Astrocyte (in vitro differentiated cells and primary cell): ENCODE data around the gene ITGAX.

Source experiments
- CTCF ChIP-seq: IDR thresholded peaks from 2 replicates; pipeline ENCODE4 v1.5.1; 2011; ENCODE audit warnings: low read depth, mild to moderate bottlenecking, inconsistent platforms, low read length, moderate library complexity; ENCODE audit not compliant: insufficient read depth
- EZH2 ChIP-seq: IDR thresholded peaks from 2 replicates; pipeline ENCODE4 v1.6.1; 2012; ENCODE audit warnings: mild to moderate bottlenecking, low read length, inconsistent platforms; ENCODE audit not compliant: insufficient read depth

- TF ChIP-seq CTCF (no peak), EZH2 (no peak)
These were observed 6.4 kb upstream of the ITGAX start for GRCh38 chr16:31348579-31348978.
